ENCODE data around the gene AKR1D1.
"Not testable (repeated sequence)": the region's sequence is repeated elsewhere in the genome, so short reads cannot be mapped to it uniquely, and the experiment has no call there.

The AKR1D1 gene

DNA sequence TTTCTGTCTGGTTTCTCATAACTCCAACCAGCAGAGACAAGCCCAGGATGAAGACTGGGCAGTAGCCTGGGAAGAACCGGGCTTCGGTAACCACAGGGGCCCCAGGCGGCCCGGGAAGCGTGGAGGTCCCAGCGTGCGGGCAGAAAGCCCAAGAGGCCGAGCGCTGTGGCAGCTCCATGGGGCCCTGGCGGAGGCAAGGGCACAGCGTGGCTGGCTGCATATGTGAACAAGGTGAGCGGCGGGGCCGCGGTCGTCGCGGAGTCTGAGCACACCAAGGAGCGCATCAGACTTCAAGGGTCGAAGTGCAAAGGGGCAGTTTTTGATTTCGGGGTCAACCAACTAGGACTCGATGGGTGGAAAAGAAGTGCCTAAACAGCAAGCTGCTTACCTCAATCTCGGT is 45.9 kb downstream of the AKR1D1 start:
- no peak for DNase-seq (ENCODE audit: low read depth in 2 of 2)

DNA sequence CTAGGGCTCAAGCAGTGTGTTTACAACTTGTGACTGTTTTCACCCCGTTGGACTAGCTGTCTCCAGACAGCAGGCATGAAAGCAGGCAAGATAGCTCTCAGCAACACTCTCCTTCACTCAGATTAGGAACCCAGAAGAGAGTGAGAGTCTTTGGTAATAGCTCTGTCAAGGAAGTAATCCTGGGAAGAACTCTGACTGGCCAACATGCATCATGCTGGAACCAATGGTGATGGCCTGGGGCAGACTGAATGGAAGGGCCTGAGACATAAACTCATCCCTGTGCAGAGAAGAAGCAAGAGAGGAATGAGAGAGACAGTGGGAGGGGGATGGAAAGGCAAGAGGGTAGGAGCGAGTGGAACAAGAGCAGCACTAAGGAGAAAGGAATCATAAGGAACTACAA is 48.9 kb downstream of the AKR1D1 start:
- no peak for DNase-seq (ENCODE audit: low read depth in 2 of 2)

DNA sequence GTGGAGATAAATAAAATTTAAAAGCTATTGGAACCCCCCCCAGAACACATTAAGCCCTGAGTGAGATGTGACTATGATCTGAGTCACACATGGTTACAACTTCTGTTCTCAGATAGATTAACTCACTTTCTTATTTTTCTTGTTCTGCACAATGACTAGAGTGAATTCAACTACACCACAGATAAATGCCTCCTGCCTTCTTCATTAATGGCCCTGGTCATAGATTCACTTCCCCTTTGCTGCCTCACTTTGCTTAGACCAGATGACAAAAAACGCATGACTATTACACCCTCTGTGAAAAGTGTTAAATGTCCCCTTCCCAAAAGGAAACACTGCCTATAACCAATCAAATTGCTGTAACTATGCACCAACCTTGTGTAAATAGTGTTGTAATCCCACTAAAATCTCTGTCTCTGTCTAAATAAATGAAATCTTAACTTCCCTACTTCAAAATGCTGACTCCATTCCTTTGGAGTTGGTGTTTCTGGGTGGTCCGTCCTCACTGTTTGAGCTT is 49.4 kb downstream of the AKR1D1 start:
- DNase-seq (ENCODE audit: low read depth in 2 of 2): no peak

DNA sequence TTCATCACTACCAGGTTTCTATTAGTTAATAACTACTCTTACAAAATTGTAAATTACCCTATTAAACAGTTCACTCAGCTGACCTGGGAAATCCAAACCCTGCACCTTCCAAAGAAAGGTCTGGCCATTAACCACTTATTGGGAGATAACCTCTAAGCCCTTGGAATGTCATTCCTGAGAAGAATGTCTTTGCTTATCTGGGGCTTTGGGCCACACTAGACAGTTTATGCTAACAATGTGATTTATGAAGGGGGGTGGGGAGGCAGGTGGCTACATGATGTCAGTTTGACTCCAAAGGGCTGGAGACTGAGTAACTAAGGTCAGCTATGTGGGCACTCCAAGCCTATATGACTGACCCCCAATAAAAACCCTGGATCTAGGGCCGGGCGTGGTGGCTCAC is 50.7 kb downstream of the AKR1D1 start:
- DNase-seq (ENCODE audit: low read depth in 2 of 2): no peak

DNA sequence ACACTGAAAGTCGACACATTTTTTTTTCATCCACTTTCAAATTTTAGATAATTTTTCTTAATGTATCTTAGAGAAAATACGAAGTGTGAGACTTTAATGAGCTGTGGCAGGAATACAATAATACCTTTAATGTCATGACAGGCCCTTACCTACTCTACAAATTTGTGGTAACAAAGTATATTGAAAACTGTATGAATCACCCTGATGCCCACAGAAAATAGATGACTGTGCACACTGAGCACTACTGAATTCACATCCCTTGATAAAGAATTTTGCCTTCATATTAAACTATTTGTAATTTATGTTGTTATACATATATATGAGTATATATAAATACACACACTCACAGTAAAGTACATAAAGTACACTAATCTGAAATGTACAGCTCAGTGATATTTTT is 51.7 kb downstream of the AKR1D1 start:
- DNase-seq (ENCODE audit: low read depth in 2 of 2): no peak

DNA sequence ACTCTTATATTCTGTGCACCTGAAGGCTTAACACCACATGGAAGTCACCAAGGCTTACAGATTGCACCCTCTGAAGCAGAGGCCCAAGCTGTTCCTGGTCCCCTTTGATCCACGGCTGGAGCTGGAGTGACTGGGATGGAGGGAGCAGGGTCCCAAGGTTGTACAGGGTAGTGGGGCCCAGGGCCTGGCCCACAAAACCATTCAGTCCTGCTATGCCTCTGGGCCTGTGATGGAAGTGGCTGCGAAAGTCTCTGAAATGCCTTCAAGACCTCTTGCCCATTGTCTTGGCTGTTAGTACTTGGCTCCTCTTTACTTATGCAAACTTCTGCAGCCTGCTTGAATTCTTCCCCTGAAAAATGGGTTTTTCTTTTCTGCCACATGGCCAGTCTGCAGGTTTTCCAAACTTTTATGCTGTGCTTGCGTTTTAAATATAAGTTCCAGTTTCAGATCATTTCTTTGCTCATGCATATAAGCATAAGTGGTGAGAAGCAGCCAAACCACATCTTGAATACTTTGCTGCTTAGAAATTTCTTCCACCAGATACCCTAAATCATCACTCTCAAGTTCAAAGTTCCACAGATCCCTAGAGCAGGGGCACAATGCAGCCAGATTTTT is 53.4 kb downstream of the AKR1D1 start:
- DNase-seq (ENCODE audit: low read depth in 2 of 2): no peak

DNA sequence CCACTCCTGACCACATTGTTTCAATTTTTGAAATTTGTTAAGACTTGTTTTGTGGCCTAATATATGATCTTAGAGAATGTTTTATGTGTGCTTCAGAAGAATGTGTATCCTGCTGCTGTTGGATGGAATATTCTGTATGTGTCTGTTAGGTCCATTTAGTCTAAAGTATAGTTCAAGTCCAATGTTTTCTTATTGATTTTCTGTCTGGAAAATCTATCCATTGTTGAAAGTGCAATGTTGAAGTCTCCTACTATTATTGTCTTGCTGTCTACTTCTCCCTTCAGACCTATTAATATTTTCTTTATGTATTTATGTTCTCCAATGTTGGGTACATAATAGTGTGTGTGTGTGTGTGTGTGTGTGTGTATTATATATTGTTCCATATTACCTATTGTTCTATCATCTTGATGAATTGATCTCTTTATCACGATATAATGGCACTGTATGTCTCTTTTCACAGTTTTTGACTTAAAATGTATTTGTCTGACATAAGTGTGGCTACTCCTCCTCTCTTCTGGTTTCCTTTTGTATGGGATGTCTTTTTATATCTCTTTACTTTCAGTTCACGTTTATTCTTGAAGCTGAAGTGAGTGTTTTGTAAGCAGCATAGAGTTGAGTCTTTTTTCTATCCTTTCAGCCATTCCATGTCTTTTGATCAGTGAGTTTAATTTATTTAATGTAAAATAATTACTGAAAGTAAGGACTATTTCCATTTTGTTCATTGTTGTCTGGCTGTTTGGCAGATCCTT is 61.3 kb downstream of the AKR1D1 start:
- DNase-seq (ENCODE audit: low read depth in 2 of 2): no peak

DNA sequence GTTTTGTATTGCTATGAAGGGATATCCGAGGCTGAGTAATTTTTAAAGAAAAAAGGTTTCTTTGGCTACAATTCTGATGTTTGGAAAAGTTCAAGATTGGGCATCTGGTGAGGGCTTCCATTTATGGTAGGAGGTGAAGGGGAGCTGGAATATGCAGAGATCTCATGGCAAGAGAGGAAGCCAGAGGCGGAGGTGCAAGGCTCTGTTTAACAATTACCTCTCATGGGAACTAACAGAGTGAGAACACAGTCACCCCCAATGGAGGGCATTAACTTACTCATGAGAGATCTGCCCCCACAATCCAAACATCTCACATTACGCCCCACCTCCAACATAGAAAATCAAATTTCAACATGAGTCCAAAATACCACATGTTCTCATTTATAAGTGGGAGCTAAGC is 62.0 kb downstream of the AKR1D1 start:
- DNase-seq (ENCODE audit: low read depth in 2 of 2): no peak

DNA sequence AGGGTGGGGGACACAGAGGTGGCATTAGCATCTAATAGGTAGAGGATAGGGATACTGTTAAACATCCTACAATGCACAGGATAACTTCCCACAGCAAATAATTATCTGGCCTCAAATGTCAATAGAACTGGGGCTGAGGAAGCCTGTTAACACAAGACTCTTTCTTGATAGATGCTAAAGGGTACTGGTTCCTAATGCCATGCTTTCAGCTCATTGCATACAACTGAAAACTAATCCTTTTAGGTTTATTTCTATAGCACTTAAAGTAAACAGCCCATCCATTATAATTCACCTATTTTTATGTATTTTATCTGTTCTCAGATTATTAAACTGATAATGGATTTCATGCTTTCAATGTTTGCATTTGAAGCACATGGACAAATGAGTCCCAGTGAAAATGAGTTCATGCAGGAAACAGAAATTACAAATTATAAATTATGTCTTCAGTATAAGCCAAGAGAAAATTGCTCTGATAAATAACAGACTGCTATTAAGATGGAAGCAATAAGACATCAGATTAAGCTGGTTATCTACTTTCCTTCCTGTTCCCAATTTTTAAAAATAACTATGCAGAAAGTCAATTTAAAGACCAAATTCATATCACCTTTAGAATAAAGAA is 66.4 kb downstream of the AKR1D1 start:
- no peak for DNase-seq (ENCODE audit: low read depth in 2 of 2)

DNA sequence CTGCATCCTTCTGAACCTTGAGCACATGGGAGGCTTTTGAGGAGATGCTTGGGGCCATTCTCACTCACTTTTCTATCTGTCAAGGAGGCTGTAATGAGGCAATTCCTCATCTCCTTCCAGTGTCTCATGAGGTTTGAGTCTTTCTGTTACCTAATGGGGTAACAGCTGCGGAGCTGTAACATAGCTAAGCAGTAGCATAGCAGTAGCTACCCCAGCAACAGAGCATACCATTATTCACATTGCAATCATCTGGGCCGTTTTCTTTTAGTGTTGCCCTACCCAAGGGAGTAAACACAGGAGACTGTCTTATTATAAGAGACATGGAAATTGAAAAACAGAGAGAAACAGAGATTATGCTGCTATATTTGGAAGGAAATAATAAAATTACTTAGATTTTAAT is 68.7 kb downstream of the AKR1D1 start:
- no peak for DNase-seq (ENCODE audit: low read depth in 2 of 2)

DNA sequence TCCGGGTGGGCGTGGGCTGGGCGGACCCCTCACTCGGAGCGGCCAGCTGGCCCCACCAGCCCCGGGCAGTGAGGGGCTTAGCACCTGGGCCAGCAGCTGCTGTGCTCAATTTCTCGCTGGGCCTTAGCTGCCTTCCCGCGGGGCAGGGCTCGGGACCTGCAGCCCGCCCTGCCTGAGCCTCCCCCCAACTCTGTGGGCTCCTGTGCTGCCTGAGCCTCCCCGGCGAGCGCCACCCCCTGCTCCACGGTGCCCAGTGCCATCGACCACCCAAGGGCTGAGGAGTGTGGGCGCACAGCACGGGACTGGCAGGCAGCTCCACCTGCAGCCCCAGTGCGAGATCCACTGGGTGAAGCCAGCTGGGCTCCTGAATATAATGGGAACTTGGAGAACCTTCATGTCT is 70.0 kb downstream of the AKR1D1 start:
- not testable (repeated sequence) for DNase-seq (ENCODE audit: low read depth in 2 of 2)

DNA sequence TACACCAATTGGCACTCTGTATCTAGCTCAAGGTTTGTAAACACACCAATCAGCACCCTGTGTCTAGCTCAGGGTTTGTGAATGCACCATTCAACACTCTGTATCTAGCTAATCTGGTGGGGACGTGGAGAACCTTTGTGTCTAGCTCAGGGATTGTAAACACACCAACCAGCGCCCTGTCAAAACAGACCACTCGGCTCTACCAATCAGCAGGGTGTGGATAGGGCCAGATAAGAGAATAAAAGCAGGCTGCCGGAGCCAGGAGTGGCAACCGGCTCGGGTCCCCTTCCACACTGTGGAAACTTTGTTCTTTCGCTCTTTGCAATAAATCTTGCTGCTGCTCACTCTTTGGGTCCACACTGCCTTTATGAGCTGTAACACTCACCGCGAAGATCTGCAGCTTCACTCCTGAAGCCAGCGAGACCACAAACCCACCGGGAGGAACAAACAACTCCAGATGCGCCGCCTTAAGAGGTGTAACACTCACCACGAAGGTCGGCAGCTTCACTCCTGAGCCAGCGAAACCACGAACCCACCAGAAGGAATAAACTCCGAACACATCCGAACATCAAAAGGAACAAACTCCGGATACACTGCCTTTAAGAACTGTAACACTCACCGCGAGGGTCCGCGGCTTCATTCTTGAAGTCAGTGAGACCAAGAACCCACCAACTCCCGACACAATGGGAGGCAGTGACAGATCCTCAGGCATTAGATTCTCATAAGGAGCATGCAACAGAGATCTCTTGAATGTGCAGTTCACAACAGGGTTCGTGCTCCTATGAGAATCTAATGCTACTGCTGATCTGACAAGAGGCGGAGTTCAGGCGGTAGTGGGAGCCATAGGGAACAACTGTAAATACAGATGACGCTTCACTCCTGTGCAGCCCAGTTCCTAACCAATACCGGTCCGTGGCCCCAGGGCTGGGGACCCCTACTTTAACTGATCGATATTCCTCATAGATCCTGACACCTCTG is 70.8 kb downstream of the AKR1D1 start:
- DNase-seq (ENCODE audit: low read depth in 2 of 2): not testable (repeated sequence)

DNA sequence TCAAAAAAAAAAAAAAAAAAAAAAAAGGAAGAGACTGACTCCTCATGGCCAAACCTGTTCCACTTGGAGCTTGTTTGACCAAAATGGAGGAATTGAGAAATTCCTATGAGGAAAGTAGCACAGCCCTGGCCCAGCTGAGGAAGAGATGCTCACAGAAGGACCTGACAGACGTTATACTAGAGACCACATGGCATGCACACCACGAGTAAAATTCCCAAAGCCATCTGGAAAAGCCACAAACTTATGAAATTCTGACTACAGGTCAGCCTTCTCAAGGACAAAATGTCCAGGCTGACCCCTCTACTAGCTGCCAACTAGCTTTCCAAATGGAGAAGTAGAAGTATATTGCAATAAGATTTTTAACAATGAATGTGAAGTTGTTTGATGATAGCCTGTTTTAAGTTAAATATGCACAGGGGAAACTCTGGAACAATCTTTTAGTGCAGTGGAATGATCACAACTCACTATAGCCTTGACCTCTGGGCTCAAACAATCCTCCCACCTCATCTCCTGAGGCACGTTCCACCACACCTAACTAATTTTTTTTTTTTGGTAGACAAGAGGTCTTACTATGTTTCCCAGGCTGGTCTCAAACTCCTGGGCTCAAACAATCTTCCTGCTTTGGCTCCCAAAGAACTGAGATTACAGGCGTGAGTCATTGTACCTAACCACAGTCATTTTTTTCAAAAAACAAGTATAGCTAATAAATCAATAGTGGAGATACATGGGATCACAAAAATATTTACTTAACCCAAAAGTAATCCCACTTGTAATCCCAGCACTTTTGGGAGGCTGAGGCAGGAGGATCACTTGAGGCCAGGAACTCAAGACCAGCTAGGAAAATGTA is 75.7 kb downstream of the AKR1D1 start:
- DNase-seq (ENCODE audit: low read depth in 2 of 2): no peak

DNA sequence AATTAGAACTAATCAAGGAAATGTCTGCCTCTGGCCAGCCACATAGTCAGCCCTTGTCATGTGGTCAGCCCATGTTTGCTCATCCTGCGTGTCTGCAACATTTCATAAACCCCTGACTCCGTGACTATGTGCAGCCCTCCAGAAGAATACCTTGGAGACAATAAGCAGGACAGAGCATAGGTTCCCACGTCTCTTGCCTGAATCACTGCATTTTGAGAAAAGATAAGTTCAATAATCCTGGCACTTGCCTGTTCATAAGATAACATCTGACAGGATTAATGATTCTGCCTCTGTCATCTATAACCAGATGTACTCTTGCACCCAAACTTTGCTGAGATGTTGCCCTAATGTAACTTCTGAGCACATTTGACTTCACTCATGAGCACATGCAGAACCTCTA is 78.4 kb downstream of the AKR1D1 start:
- no peak for DNase-seq (ENCODE audit: low read depth in 2 of 2)

DNA sequence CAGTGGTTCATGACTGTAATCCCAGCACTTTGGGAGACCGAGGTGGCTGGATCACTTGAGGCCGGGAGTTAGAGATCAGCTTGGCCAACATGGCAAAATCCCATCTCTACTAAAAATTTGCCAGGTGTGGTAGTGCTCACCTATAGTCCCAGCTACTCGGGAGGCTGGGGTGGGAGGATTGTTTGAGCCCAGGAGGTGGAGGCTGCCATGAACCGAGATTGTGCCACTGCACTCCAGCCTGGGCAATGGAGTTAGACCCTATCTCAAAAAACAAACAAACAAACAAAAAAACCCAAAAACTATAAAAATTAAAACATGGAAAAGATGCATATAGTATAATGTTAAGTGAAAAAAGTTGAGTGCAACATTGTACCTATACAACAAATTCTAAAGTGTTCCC is 81.4 kb downstream of the AKR1D1 start:
- DNase-seq (ENCODE audit: low read depth in 2 of 2): no peak

DNA sequence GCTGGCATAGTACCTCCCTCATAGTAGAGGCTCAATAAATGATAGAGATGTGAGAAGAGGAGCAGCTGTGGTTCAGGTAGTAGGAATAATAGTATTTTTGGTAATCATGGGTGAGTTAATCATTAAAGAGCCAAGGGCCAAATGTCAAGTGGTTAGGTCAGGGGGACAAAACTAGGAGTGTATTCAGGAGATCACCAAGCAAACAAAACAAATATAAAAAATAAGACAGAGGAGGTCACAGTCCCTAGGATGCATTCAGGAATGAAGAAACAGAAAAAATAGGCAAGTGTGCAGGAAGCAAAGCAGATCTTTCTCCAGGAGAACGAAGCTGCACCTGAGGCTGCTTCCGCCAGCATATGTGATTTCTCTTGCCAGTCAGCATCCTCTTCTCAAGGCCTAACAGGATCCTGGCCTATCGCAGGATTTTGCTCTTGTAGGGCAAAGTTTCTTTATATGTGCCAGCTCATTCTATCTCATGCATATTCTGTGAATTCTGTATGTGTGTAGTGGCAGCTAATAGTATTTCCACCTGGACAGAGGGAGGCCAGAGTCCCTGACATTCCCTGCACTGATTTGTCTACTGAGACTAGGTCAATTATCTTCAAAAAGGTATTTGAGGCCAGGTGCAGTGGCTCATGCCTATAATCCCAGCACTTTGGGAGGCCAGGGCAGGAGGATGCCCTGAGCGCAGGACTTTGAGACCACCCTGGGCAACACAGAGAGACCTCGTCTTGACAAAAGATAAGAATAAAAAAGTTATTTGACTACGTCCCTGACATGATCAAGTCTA is 82.7 kb downstream of the AKR1D1 start:
- DNase-seq (ENCODE audit: low read depth in 2 of 2): no peak

DNA sequence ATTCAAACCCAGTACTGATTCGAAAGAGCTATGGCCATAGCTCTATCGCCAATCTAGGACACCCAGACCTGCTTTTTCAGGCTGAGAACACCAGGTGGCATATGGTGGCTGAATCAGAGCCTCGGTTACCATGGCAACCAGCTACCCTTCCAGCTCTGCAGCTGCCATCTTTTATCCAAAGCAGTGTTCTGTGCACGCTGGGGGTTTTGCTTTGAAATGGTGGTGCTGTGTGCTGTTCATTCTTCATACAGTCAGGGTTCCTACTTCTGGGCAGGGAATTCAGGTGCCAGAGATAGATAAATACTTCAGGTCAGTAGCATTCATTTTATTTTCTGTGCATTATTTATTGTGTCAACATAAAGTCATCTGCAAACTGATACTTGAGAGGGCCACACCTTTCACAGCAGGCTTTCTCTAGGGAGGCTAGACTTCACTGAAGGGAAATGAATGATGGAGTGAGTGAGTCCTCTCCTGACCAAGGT is 85.4 kb downstream of the AKR1D1 start:
- peak; percentile 46 to 48 for DNase-seq (ENCODE audit: low read depth in 2 of 2)

DNA sequence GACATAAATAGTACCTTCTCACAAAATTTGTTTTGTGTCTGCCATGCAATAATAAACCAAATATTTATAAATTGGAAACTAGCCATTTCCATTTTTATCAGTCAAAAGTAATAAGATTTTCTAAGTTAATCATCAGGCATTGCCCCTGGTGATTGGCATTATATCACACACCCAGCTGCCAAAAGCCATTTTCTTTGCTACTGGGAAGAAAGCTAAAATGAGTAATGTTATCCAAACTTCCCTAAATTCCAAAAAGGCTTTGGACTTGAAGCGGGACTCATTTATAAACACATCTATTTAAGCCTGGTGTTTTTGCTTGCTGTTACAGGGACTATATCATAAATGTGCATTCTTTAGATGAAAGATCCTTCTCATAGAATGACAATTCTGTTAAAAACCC is 86.0 kb downstream of the AKR1D1 start:
- no peak for DNase-seq (ENCODE audit: low read depth in 2 of 2)

DNA sequence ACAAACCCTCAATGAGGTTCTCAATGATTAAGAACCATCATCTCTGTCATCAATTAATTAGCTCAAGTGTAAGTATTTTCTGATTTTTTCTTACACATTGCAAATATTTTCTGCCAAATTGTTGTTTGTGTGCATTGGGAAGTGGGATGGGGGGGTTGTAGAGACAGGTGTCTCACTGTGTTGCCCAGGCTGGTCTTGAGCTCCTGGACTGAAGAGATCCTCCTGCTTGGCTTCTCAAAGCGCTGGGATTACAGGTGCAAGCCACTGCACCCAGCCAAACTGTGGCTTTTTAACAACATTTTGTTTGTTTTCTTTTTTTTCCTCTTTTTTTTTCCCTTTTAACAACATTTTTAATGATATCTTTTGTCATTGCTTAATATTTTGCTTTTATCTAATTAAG is 87.5 kb downstream of the AKR1D1 start:
- DNase-seq (ENCODE audit: low read depth in 2 of 2): no peak

DNA sequence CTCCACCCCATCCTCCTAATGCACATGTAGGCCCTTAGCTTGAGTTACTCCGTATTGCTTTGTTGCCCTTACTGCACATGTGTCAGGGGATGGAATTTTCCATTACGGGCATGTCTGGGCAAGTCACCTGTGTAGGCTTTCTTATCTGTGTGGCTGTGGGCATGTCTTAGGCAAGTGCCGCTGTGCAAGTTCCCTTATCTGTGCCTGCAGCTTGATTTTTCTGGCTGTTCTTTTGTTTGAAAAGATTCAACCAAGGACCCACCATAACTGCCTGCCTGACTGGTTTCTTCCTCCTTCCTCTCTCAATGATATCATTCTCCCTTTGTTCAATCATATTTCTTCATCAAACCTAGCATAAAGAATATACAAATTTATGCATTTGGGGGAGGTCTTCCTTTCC is 88.5 kb downstream of the AKR1D1 start:
- no peak for DNase-seq (ENCODE audit: low read depth in 2 of 2)

Measured in activated CD8-positive, alpha-beta memory T cell treated with anti-CD3 and anti-CD28 coated beads for 4 hours (primary cell).